ENCODE data around the gene KIF26A. TPM values are rescaled to one million over a fixed set of nuclear protein-coding genes. Genes with fewer than 3 reads are reported as not detected.

KIF26A gene
- total RNA-seq, 1 experiment from 2014 or later: 5.5 TPM

DNA sequence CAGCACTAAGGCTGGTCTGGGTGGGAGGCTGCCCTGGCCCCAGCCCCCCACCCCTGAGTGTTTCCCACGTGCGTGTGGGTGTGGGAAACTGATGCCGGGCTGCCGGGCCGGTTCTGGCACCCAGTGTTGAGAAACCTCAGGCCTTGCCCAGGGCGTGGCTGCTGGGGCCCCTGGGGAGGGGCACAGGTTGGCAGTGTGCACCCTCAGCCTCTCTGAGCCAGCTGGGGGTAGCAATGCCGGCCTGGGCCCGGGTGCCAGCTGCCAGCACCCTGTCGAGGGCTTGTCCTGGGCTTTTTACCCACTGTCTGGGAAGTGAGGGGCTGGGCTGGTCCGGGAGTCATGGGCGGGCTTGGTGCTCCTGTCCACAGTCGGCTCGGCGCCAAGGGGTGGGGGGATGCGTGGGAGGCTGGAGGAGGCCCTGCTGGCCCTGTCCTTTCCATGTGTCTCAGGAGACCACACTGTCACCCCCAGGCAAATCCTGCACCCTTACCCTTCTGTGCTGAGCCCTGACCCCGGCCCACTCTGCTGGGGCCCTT, 37.2 kb upstream of the KIF26A start:
- H3K4me3 Mint-ChIP-seq (ENCODE audit: unreplicated experiment): no peak overlapping the region
- DNase-seq: peak in 1 of 2 experiments; percentile 26
- H3K36me3 Mint-ChIP-seq (ENCODE audit: insufficient read depth, unreplicated experiment): peaks cover 6% of the 10 kb centered on the region
- no peaks in the 10 kb centered on the region for H3K9me3 Mint-ChIP-seq (ENCODE audit: unreplicated experiment)
- intact Hi-C loops (cut with micrococcal nuclease; ENCODE audit: unreplicated experiment): no loop called here
- TF ChIP-seq, protein P1, sequence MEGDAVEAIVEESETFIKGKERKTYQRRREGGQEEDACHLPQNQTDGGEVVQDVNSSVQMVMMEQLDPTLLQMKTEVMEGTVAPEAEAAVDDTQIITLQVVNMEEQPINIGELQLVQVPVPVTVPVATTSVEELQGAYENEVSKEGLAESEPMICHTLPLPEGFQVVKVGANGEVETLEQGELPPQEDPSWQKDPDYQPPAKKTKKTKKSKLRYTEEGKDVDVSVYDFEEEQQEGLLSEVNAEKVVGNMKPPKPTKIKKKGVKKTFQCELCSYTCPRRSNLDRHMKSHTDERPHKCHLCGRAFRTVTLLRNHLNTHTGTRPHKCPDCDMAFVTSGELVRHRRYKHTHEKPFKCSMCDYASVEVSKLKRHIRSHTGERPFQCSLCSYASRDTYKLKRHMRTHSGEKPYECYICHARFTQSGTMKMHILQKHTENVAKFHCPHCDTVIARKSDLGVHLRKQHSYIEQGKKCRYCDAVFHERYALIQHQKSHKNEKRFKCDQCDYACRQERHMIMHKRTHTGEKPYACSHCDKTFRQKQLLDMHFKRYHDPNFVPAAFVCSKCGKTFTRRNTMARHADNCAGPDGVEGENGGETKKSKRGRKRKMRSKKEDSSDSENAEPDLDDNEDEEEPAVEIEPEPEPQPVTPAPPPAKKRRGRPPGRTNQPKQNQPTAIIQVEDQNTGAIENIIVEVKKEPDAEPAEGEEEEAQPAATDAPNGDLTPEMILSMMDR (IDR thresholded peaks at IDR 0.05; ENCODE audit: insufficient read depth in 1 of 2, low read depth in 1 of 2, low read length in 1 of 2, severe bottlenecking in 1 of 2, unreplicated experiment in 1 of 2): no peak
- Histone ChIP-seq H3K36me3 (ENCODE audit: control insufficient read depth, insufficient read depth, low read length) (no peaks in the 10 kb centered on the region), H3K4me1 (no peaks in the 10 kb centered on the region), H3K9me3 (no peaks in the 10 kb centered on the region), H3K4me3 (ENCODE audit: low read depth, low read length) (no peak overlapping the region), H3K27me3 (replicated peaks; ENCODE audit: control insufficient read depth, insufficient read depth, low read length) (no peaks in the 10 kb centered on the region)
- BruUV-seq (replicated peaks): no TSS peak
- ChIA-PET CTCF (no interaction called here), POLR2A (no interaction called here)
- H3K27me3 Mint-ChIP-seq (ENCODE audit: insufficient read depth, unreplicated experiment): no peaks in the 10 kb centered on the region
- no peaks in the 10 kb centered on the region for H3K4me1 Mint-ChIP-seq (ENCODE audit: low read depth, unreplicated experiment)
- no peak overlapping the region for H3K27ac Mint-ChIP-seq (ENCODE audit: unreplicated experiment)

DNA sequence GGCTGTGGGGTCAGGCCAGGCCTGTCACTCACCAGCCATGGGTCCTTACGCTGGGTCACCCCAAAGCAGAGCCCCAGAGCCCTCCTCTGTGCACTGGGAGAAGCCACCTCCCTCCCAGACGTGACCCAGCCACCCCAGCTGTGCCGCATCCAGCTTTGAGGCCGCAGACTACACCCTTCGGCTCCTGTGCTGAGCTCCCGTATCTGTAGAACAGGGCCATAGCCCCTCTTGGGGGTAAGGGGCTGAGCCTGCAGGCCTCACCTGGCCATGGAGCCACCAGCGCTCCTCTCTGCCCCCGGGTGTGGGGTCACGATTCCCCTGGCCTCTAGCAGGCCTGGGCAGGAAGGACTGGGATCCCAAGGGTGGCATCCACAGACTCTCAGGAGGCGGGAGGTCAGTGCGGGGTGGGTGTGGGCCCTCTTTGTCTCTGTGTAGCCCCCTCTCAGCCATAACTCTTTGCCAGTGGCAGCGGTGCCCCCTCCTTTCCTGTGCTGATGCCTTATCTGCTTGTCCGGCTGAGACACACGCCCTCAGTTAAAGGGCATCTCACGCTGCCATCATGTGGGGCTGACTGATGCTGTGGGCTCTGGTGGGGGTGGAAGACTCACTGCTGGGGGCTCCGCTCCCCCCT, 36.6 kb upstream of the KIF26A start:
- Histone ChIP-seq H3K9me3 (no peaks in the 10 kb centered on the region), H3K4me3 (ENCODE audit: low read depth, low read length) (no peak overlapping the region), H3K4me1 (no peaks in the 10 kb centered on the region), H3K27me3 (replicated peaks; ENCODE audit: control insufficient read depth, insufficient read depth, low read length) (no peaks in the 10 kb centered on the region), H3K36me3 (ENCODE audit: control insufficient read depth, insufficient read depth, low read length) (no peaks in the 10 kb centered on the region)
- ChIA-PET POLR2A (no interaction called here), CTCF (no interaction called here)
- DNase-seq: no peak
- Mint-ChIP-seq H3K9me3 (ENCODE audit: unreplicated experiment) (no peaks in the 10 kb centered on the region), H3K36me3 (ENCODE audit: insufficient read depth, unreplicated experiment) (peaks cover 2% of the 10 kb centered on the region), H3K27me3 (ENCODE audit: insufficient read depth, unreplicated experiment) (no peaks in the 10 kb centered on the region), H3K27ac (ENCODE audit: unreplicated experiment) (no peak overlapping the region), H3K4me1 (ENCODE audit: low read depth, unreplicated experiment) (no peaks in the 10 kb centered on the region), H3K4me3 (ENCODE audit: unreplicated experiment) (no peak overlapping the region)
- intact Hi-C loops (cut with micrococcal nuclease; ENCODE audit: unreplicated experiment): no loop called here
- TF ChIP-seq, protein P1 (IDR thresholded peaks at IDR 0.05; ENCODE audit: insufficient read depth in 1 of 2, low read depth in 1 of 2, low read length in 1 of 2, severe bottlenecking in 1 of 2, unreplicated experiment in 1 of 2): no peak
- BruUV-seq (replicated peaks): no TSS peak

DNA sequence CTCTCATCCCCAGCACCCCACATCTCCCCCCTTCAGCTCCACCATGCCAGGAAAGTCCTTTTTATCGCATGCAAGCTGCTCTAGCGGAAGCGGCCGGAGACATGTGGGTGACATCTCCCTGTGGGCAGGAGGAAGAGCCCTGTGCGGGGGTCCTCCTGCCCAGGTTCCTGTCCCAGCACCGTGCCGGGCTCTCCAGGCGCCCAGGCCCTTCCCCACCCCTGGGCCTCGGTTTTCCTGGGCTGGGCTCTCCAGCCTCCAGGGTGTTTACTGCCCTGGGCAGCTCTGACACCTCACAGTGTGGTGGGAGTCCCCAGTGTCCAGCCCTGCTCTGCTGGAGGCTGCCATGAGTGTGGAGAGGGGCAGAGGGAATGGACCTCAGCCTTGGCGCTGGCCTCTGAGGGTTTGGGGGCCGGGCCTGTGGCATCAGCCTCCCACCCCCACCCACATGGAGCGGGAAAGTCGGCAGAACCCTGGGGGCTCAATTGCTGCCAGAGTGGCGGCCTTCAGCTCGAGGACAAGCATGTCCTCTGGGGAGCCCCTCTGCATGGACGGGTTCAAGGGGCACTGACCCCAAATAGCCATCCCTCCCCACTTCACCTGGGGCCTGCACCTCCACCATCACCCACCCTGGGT, 36.0 kb upstream of the KIF26A start:
- H3K36me3 Mint-ChIP-seq (ENCODE audit: insufficient read depth, unreplicated experiment): no peaks in the 10 kb centered on the region
- H3K27ac Mint-ChIP-seq (ENCODE audit: unreplicated experiment): no peak overlapping the region
- TF ChIP-seq, protein P1 (IDR thresholded peaks at IDR 0.05; ENCODE audit: insufficient read depth in 1 of 2, low read depth in 1 of 2, low read length in 1 of 2, severe bottlenecking in 1 of 2, unreplicated experiment in 1 of 2): no peak
- no peaks in the 10 kb centered on the region for H3K4me1 ChIP-seq
- CTCF ChIA-PET: no interaction called here
- POLR2A ChIA-PET: no interaction called here
- no TSS peak for BruUV-seq (replicated peaks)
- no peak overlapping the region for H3K4me3 Mint-ChIP-seq (ENCODE audit: unreplicated experiment)
- no peaks in the 10 kb centered on the region for H3K9me3 Mint-ChIP-seq (ENCODE audit: unreplicated experiment)
- H3K4me1 Mint-ChIP-seq (ENCODE audit: low read depth, unreplicated experiment): no peaks in the 10 kb centered on the region
- H3K4me3 ChIP-seq (ENCODE audit: low read depth, low read length): no peak overlapping the region
- no peaks in the 10 kb centered on the region for H3K36me3 ChIP-seq (ENCODE audit: control insufficient read depth, insufficient read depth, low read length)
- no peak for DNase-seq
- intact Hi-C loops (cut with micrococcal nuclease; ENCODE audit: unreplicated experiment): no loop called here
- H3K27me3 Mint-ChIP-seq (ENCODE audit: insufficient read depth, unreplicated experiment): no peaks in the 10 kb centered on the region
- no peaks in the 10 kb centered on the region for H3K27me3 ChIP-seq (replicated peaks; ENCODE audit: control insufficient read depth, insufficient read depth, low read length)
- no peaks in the 10 kb centered on the region for H3K9me3 ChIP-seq
